ENCODE measurements around the gene M1AP.

Gene M1AP

DNA sequence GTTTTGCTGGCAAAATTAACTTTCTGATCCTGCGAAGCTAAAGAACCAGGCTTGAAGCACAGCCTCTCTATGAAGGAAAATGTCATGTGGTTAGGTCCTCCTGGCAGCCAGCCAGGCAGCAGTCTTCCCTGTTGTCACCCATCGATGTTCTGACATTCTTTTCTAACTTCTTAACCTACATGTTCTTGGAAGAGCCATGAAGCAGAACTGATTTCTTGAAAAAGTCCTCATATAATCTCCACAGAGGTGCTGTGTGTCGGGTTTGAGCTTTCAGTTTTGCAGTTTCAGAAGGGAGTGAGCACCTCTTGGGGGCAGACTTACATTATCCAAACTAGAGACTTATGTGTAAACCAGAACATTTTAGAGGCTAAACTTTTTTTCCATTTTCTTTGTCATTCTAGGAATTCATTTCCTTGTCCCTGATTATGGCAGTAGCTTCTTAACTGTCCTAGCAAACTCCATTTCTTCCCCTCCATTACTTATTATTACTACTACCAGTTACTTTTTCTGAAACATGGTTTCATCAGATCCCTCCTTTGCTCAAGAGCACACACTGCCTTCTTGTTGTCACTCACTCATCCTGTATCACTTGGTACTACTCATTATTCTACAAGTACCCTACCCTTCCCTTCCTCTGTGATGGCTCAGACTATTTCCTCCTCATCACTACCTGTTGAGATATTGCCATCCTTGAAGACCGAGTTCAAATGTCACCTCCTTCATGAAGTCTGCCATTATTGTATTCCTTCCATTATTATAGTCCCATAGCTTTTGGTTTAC lies 62.5 kb downstream of the M1AP start:
- no peak for DNase-seq (ENCODE audit: low spot score)
- TF ChIP-seq, protein P1, sequence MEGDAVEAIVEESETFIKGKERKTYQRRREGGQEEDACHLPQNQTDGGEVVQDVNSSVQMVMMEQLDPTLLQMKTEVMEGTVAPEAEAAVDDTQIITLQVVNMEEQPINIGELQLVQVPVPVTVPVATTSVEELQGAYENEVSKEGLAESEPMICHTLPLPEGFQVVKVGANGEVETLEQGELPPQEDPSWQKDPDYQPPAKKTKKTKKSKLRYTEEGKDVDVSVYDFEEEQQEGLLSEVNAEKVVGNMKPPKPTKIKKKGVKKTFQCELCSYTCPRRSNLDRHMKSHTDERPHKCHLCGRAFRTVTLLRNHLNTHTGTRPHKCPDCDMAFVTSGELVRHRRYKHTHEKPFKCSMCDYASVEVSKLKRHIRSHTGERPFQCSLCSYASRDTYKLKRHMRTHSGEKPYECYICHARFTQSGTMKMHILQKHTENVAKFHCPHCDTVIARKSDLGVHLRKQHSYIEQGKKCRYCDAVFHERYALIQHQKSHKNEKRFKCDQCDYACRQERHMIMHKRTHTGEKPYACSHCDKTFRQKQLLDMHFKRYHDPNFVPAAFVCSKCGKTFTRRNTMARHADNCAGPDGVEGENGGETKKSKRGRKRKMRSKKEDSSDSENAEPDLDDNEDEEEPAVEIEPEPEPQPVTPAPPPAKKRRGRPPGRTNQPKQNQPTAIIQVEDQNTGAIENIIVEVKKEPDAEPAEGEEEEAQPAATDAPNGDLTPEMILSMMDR (IDR thresholded peaks at IDR 0.05), result no peak
- no peak overlapping the region for H3K4me3 ChIP-seq
- no peak overlapping the region for H3K27ac ChIP-seq

DNA sequence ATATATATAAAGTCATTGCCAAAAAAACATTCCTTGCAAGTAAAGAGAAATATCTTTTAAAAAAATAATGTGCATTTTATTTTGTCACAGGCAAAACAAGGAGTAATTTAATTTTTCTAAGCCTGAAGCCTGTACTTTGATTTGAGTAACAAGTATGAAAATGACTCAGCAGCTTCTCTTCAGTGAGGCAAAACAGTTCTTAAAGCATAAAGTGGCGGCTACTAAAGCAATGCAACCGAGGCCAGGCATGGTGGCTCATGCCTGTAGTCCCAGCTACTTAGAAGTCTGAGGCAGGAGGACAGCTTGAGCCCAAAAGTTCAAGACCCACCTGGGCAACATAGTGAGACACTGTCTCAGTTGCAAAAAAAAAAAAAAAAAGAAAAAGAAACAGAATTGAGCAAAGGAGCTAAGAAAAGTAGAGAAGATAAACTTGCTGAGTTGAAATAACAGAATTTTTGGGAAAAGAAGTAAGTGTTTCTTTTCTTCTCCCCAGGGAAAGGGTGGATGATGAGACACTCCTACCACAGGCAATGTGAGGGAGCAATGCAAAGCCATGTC lies 64.0 kb downstream of the M1AP start:
- DNase-seq (ENCODE audit: low spot score), result no peak
- H3K27ac ChIP-seq, result peak overlapping the region in 1 of 2 donors; percentile 31
- H3K4me3 ChIP-seq, result no peak overlapping the region
- TF ChIP-seq, protein P1 (IDR thresholded peaks at IDR 0.05), result no peak

DNA sequence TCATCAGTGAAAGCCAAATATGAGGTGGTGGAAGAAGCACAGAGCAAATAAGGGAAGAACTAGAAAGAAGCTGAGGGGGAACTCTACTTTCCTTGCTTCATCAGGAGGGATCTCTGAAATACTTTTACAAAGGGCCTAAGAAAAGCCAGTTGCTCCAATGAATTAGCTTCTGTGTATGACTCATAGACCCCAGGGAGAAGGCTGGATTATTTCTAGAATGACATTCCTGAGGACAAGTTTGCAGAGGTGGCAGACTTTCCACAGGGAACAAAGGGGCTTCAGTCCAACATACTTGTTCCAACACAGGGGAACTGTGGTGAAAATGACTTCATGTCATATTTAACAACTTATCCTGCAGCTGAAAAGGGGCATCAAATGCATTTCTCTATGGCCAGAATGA lies 64.6 kb downstream of the M1AP start:
- peak overlapping the region in 1 of 2 donors; percentile 31 for H3K27ac ChIP-seq
- DNase-seq (ENCODE audit: low spot score), result no peak
- no peak overlapping the region for H3K4me3 ChIP-seq
- TF ChIP-seq, protein P1 (IDR thresholded peaks at IDR 0.05), result no peak

DNA sequence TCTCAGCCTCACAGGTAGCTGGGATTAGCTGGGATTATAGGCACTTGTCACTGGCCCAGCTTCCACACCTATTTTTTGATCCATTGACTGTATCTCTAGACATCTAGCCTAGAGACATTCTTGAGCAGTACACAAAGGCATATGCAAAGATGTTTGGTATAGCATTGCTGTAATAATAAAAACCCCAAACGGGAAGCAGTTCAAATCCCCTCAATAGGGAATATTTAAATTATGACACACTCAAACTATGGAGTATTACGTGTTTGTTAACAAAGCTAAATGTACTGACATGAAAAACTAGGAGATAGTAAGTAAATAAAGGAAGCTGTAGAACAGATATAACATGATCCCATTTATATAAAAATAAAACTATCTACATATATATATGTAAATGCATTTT lies 65.9 kb downstream of the M1AP start:
- Histone ChIP-seq H3K27ac (no peak overlapping the region), H3K4me3 (no peak overlapping the region)
- TF ChIP-seq, protein P1 (IDR thresholded peaks at IDR 0.05), result no peak
- DNase-seq (ENCODE audit: low spot score), result no peak

DNA sequence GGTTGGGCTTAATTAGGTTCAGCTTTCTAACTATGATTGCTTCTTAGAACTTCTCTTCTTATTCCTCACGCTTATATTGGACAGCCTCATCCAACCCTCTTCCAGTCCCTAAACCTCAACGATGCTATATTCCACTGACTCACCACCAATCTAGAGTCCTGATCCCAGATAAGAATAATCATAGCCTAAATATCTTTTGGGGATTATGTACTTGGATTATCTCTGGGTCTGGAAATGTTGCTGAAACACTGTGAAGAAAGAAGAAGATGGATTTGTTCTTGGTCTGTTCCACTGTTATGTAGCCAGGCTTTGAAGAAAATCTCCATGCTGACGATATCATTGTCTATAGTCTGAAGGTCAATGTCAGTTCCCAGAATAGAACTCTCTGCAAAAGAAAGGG lies 66.7 kb downstream of the M1AP start:
- DNase-seq (ENCODE audit: low spot score), result no peak
- no peak overlapping the region for H3K27ac ChIP-seq
- no peak overlapping the region for H3K4me3 ChIP-seq
- TF ChIP-seq, protein P1 (IDR thresholded peaks at IDR 0.05), result no peak

DNA sequence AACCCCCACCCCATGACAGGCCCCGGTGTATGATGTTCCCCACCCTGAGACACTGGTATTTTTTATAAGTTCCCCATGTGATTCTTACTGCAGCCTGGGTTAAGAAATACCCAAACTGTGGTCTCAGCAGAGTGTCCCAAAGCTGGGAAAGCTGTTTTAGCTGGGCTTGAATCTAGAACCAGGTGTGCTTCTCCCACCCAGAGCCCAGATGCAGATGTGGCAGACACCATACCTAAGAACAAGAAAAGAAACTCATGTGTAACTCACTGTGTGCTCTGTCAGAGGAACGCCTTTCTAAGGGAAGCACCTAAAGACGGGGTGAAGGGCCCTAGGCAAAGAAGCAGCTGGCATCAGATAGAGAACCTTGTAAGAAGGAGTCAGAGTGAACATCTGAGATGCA lies 69.7 kb downstream of the M1AP start:
- Histone ChIP-seq H3K4me3 (no peak overlapping the region), H3K27ac (peak overlapping the region in 1 of 2 donors; percentile 70)
- no peak for DNase-seq (ENCODE audit: low spot score)
- TF ChIP-seq, protein P1 (IDR thresholded peaks at IDR 0.05), result no peak

DNA sequence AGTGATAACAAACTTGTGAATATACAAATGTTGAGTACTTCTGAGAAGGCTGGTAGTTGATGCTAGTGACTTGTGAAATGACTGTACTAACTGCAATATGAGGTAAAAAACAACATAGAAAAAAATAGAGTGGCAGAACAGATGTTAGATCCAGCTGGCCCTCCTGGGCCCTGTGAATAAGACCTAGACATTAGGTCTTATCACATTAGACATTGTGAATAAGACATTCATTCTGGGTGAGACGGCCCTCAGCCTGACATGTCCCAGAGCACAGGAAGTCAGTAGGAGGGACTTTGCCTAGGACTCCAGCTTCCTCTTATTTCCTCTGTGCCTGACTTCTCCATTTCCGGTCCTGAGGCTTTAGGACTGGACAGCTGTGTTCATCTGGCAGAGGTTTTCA lies 70.7 kb downstream of the M1AP start:
- TF ChIP-seq, protein P1 (IDR thresholded peaks at IDR 0.05), result no peak
- H3K4me3 ChIP-seq, result no peak overlapping the region
- DNase-seq (ENCODE audit: low spot score), result no peak
- peak overlapping the region in 1 of 2 donors; percentile 70 for H3K27ac ChIP-seq

Measured in coronary artery (tissue), 2 donors.